Bronchial epithelial cell (primary cell): ENCODE data around the gene FHIT. TPM values are rescaled to one million over a fixed set of nuclear protein-coding genes. Genes with fewer than 3 reads are reported as not detected.

Experiments
- DNase-seq: peaks from one replicate; pipeline ENCODE4 v3.0.0-alpha.2; 2010; ENCODE audit warnings: low read depth
- FAIRE-seq: peaks from 2 replicates; lab custom pipeline; 2011; peaks lifted over from hg19 to GRCh38; lab: Jason Lieb, UNC
- H3K27me3 ChIP-seq: 2 replicates; pipeline ENCODE4 v1.5.1; 2011; ENCODE audit warnings: low read length; ENCODE audit not compliant: control insufficient read depth, insufficient read depth
- H3K36me3 ChIP-seq: 2 replicates; pipeline ENCODE4 v1.5.1; 2011; ENCODE audit warnings: low read length; ENCODE audit not compliant: control insufficient read depth, insufficient read depth
- H3K4me3 ChIP-seq: 2 replicates; pipeline ENCODE4 v1.5.1; 2011; ENCODE audit warnings: mild to moderate bottlenecking, low read depth, low read length, control low read depth
- CTCF ChIP-seq: IDR thresholded peaks from 2 replicates; pipeline ENCODE4 v1.5.1; 2011; ENCODE audit warnings: mild to moderate bottlenecking, moderate library complexity, low read length, control low read depth, inconsistent platforms; ENCODE audit not compliant: insufficient read depth, severe bottlenecking
- total RNA-seq: library from RNA; depleted of rRNA; stranded (reverse); fragments of >200 nt; gene quantifications from 2 replicates; pipeline ENCODE4 v1.2.1, GENCODE V29; 2014

FHIT gene
- total RNA-seq, 1 donor from 2014 or later: 1.6 TPM

- no peak for DNase-seq
- no peaks in the 10 kb centered on the region for H3K27me3 ChIP-seq
- H3K36me3 ChIP-seq: no peaks in the 10 kb centered on the region
- no peak overlapping the region for H3K4me3 ChIP-seq
- TF ChIP-seq CTCF: no peak
- FAIRE-seq: no peak
These were observed 1205.0 kb downstream of the FHIT start for GRCh38 chr3:60046210-60046609.

GRCh38 chr3:60045686-60046085, 1205.6 kb downstream of the FHIT start:
- DNase-seq (no peak), FAIRE-seq (no peak)
- Histone ChIP-seq H3K36me3 (no peaks in the 10 kb centered on the region), H3K4me3 (no peak overlapping the region), H3K27me3 (no peaks in the 10 kb centered on the region)
- no peak for TF ChIP-seq CTCF

DNA sequence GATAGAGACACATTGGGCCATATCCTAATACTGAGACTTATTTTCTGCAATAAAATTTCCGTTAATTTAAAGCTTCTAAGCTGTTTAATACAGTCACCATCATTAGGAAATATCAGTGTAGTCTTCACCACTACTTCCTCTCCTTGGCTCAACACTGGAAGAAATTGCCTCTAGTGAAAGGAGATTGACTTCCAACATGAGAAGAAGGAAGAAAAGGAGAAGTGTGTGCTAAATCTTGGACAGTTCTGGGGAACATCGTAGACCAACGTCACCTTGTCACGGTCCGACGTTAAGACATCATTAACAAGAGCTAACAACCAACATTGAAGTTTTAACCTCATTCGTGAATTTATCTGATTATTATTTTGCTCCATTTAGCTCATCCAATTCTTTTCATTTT, 1214.4 kb downstream of the FHIT start:
- no peak for TF ChIP-seq CTCF
- Histone ChIP-seq H3K4me3 (no peak overlapping the region), H3K27me3 (no peaks in the 10 kb centered on the region), H3K36me3 (no peaks in the 10 kb centered on the region)
- DNase-seq: no peak
- no peak for FAIRE-seq

GRCh38 chr3:60033901-60034453, 1217.3 kb downstream of the FHIT start:
- no peaks in the 10 kb centered on the region for H3K36me3 ChIP-seq
- FAIRE-seq (no peak), DNase-seq (no peak)
- TF ChIP-seq CTCF: no peak
- H3K4me3 ChIP-seq: no peak overlapping the region
- no peaks in the 10 kb centered on the region for H3K27me3 ChIP-seq

GRCh38 chr3:60030982-60031381, 1220.3 kb downstream of the FHIT start:
- H3K36me3 ChIP-seq: no peaks in the 10 kb centered on the region
- no peaks in the 10 kb centered on the region for H3K27me3 ChIP-seq
- FAIRE-seq (peak; percentile 70), DNase-seq (no peak)
- no peak overlapping the region for H3K4me3 ChIP-seq
- TF ChIP-seq CTCF: no peak

- DNase-seq: no peak
- no peaks in the 10 kb centered on the region for H3K36me3 ChIP-seq
- no peak for FAIRE-seq
- H3K4me3 ChIP-seq: no peak overlapping the region
- no peaks in the 10 kb centered on the region for H3K27me3 ChIP-seq
- TF ChIP-seq CTCF: no peak
These were observed 1223.0 kb downstream of the FHIT start for GRCh38 chr3:60028233-60028632.
